HG02973 (cell line): Measurements from ENCODE around the gene CYP2D6.
"Not testable (repeated sequence)": the region's sequence is repeated elsewhere in the genome, so short reads cannot be mapped to it uniquely, and the experiment has no call there.

ENCODE experiments used
- ATAC-seq: cut with Tn5 transposase; IDR thresholded peaks from one replicate; pipeline ENCODE4 v1.9.1; 2021; ENCODE audit warnings: moderate library complexity; ENCODE audit not compliant: unreplicated experiment

The CYP2D6 gene

GRCh38 chr22:42158456-42159132 lies 28.0 kb upstream of the CYP2D6 start:
- ATAC-seq = no peak

DNA sequence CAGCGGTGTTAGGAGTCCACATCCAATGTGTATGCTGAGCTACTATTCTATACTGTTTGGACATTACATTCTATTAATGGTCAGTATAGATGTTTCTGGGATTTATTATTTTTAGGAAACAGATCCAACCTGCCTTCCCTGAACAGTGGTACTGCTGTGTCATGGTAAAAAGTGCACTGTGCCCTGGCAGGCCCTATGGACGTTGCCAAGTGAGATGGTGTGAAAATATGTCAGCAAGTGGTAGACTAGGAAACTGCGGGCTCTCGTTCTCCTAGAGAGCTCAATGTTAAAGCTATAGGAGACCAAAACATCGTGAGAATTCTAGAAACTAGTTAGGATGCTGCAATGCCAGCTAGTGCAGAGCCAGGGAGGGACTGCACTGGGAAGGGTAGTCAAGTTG lies 26.0 kb upstream of the CYP2D6 start:
- ATAC-seq = no peak

DNA sequence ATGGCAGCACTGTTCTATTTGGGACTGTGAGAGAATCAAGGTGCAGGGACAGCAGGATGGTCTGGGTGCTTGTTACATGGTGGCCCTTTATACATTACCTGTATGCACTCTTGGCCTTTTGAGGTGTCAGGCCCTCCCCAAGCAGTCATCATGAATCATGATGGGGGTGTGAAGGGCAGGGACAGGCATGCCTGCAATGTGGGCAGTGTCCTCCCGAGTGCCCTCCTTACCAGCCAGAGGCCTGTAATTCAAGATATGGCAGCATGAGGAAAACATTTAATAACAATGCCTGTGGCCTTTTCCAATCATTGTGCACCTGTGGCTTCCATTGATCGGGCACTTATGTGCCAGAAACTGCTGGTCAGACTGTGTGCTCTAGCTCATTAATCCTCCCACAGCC lies 25.5 kb upstream of the CYP2D6 start:
- ATAC-seq = no peak

DNA sequence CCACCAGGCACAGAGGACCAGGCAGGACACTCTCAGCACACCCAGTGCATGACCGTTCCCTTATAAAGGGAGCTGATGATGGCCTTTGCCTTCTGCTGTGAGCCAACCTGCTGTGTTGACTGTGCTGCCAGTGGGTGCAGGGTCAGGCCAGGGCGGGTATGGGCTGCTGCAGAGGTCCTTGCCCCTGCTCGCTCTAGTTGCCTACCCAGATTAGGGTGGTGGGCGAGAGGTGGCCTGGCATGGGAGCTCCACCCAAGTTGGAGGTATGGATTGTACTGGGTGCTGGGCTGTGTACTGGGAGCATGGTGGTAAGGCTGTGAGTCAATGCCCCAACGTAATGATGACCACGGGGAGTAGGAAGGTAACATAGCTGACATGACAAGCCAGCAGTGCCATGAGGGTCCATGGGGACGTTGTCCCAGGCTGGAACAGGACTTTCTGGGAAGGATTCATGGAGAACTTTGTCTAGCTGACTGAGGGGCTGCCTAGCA lies 24.5 kb upstream of the CYP2D6 start:
- no peak for ATAC-seq

DNA sequence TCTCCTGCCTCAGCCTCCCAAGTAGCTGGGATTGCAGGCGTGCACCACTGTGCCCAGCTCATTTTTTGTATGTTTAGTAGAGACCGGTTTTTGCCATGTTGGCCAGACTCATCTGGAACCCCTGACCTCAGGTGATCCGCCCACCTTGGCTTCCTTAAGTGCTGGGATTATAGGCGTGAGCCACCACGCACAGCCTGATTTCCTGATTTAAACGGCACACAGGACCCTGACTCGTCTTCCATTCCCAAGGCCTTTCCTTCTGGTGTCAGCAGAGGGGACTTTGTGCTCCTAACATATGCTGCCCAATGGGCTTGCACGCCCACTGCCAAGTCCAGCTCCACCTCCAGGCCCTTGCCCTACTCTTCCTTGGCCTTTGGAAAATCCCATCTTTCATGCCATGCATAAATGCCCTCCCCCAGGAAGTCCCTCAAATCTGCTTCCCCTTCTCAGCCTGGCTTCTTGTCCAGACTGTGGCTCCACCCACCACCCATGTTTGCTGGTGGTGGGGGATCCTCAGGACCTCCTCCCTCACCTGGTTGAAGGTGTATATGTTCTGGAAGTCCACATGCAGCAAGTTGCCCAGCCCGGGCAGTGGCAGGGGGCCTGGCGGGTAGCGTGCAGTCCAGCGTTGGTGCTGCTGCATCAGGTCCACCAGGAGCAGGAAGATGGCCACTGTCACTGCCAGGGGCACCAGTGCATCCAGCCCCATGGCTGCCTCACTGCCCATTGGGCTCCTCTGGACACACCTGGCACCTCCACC lies 23.9 kb upstream of the CYP2D6 start:
- ATAC-seq = no peak

DNA sequence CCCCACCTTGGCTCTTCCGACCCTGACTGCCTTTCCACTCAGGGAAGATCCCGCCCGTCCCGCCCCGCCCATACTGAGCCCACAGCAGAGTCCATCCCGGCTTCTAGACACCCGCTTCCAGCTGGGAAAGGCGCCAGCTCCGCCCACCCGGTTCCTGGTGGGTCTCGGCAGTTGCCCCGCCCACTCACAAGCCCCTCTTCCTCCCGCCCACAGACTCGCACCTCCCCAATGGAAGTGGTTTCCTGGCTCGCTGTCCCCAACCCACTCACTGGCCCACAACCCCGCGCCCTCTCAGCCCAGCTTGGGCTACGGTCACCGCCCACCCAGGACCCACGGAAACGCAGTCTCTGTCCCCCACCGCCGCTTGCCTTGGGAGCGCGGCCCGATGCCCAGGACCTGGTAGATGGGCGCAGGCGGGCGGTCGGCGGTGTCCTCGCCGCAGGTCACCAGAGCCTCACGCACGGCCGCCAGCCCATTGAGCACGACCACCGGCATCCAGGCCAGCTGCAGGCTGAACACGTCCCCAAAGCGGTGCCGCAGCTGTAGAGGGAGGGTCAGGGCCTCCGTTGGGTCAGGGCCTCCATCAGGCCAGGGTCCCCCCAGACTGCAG lies 22.2 kb upstream of the CYP2D6 start:
- no peak for ATAC-seq

GRCh38 chr22:42151924-42152635 lies 21.5 kb upstream of the CYP2D6 start:
- ATAC-seq = no peak

DNA sequence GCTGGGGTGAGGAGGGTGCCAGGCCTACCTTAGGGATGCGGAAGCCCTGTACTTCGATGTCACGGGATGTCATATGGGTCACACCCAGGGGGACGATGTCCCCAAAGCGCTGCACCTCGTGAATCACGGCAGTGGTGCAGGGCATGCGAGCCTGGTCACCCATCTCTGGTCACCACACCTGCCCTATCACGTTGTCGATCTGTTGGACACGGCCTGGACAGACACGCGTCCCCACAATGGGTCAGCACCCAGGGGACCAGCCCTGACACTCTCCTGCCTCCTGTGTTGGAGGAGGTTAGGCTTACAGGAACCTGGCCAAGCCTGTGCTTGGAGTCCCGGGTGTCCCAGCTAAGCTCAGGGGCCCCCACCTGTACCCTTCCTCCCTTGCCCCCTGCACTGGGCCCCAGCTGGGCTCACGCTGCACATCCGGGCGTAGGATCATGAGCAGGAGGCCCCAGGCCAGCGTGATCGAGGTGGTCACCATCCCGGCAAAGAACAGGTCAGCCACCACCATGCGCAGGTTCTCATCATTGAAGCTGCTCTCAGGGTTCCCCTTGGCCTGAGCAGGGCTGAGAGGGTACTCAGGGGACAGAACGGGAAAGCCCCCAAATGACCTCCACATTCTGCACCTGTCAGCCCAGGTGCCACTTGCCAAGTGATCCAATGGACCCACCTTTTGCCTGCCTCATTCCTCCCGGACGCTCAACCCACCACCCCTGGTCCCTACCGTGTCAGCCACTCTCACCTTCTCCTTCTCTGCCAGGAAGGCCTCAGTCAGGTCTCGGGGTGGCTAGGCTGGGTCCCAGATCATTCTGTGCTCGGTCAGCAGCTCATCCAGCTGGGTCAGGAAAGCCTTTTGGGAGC lies 20.3 kb upstream of the CYP2D6 start:
- no peak for ATAC-seq

GRCh38 chr22:42149798-42150197 lies 19.2 kb upstream of the CYP2D6 start:
- ATAC-seq = not testable (repeated sequence)

DNA sequence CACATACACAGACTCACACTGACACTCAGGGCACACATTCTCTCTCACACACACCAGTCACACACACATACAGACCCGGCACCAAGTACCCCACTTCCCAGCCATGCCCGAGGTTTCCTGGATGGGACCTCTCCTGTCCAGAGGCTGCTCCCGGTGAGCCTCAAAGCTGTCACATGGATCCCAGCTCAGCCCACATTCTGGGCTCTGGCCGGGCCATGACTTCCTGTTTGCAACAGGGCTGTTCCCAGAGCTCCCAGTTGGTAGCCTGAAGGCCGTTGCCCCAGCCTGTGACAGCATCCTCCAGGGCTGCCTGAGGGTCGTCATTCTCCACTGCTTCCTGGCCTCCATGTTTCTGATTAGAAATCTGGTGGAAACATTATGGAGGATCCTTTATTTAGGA lies 14.6 kb upstream of the CYP2D6 start:
- no peak for ATAC-seq

- not testable (repeated sequence) for ATAC-seq
Measured at GRCh38 chr22:42143859-42144822, 13.5 kb upstream of the CYP2D6 start.

GRCh38 chr22:42142771-42143461 lies 12.3 kb upstream of the CYP2D6 start:
- no peak for ATAC-seq

DNA sequence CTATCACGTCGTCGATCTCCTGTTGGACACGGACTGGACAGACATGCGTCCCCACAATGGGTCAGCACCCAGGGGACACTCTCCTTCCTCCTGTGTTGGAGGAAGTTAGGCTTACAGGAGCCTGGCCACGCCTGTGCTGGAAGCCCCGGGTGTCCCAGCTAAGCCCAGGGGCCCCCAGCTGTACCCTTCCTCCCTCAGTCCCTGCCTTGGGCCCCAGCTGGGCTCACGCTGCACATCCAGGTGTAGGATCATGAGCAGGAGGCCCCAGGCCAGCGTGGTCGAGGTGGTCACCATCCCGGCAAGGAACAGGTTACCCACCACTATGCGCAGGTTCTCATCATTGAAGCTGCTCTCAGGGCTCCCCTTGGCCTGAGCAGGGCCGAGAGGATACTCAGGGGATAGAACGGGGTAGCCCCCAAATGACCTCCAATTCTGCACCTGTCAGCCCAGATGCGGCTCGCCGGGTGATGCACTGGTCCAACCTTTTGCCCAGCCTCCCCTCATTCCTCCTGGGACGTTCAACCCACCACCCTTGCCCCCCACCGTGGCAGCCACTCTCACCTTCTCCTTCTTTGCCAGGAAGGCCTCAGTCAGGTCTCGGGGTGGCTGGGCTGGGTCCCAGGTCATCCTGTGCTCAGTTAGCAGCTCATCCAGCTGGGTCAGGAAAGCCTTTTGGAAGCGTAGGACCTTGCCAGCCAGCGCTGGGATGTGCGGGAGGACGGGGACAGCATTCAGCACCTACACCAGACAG lies 10.9 kb upstream of the CYP2D6 start:
- not testable (repeated sequence) for ATAC-seq

DNA sequence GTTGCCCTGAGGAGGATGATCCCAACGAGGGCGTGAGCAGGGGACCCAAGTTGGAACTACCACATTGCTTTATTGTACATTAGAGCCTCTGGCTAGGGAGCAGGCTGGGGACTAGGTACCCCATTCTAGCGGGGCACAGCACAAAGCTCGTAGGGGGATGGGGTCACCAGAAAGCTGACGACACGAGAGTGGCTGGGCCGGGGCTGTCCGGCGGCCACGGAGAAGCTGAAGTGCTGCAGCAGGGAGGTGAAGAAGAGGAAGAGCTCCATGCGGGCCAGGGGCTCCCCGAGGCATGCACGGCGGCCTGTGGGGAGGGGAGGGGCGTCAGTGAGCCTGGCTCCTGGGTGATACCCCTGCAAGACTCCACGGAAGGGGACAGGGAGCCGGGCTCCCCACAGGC lies 9.5 kb upstream of the CYP2D6 start:
- ATAC-seq = not testable (repeated sequence)

DNA sequence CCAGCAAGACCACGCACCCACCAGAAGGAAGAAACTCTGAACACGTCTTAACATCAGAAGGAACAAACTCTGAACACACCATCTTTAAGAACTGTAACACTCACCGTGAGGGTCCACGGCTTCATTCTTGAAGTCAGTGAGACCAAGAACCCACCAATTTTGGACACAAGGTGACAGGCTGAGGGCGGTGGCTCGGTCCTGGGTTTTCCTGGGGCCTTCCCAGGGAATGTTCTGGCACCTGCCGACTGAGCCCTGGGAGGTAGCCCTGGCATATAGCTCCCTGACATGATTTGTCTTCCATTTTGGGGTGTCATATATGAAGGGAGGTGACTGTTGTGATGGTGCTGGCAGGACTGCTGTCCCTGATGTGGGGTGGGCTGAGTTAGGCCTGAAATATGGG lies 8.9 kb upstream of the CYP2D6 start:
- not testable (repeated sequence) for ATAC-seq

DNA sequence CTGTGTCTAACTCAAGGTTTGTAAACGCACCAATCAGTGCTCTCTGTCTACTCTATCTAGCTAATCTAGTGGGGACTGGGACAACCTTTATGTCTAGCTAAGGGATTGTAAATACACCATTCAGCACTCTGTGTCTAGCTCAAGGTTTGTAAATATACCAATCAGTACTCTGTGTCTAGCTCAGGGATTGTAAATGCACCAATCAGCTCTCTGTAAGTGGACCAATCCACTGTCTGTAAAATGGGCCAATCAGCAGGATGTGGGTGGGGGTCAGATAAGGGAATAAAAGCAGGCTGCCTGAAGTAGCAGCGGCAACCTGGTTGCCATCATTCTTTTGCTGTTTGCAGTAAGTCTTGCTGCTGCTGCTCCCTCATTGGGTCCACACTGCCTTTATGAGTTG lies 8.4 kb upstream of the CYP2D6 start:
- ATAC-seq = no peak

DNA sequence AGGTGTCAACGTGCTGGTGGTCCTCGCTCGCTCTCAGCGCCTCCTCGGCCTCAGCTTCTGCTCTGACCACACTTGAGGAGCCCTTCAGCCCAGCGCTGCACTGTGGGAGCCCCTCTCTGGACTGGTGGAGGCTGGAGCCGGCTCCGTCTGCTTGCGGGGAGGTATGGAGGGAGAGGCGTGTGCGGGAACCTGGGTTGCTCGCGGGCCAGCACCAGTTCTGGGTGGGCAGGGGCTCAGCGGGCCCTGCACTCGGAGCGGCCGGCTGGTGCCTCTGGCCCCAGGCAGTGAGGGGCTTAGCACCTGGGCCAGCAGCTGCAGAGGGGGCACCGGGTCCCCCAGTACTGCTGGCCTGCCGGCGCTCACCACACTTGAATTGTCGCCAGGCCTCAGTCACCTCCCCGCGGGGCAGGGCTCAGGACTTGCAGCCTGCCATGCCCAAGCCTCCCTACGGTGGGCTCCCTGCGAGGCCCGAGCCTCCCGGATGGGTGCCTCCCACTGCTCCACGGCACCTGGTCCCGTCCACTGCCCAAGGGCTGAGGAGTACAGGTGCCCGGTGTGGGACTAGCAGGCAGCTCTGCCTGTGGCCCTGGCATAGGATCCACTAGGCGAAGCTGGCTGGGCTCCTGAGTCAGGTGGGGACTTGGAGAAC lies 7.6 kb upstream of the CYP2D6 start:
- ATAC-seq = no peak
